HG03060 (cell line): ENCODE measurements around the gene SYNGR2.
A peak's percentile ranks its signal among the peaks of the same experiment; 100 is the strongest.
"Not testable (repeated sequence)": the region's sequence is repeated elsewhere in the genome, so short reads cannot be mapped to it uniquely, and the experiment has no call there.

Source experiments
- ATAC-seq: cut with Tn5 transposase; IDR thresholded peaks from one replicate; pipeline ENCODE4 v1.9.1; 2021; ENCODE audit warnings: low read depth, moderate number of reproducible peaks; ENCODE audit not compliant: unreplicated experiment

The SYNGR2 gene

DNA sequence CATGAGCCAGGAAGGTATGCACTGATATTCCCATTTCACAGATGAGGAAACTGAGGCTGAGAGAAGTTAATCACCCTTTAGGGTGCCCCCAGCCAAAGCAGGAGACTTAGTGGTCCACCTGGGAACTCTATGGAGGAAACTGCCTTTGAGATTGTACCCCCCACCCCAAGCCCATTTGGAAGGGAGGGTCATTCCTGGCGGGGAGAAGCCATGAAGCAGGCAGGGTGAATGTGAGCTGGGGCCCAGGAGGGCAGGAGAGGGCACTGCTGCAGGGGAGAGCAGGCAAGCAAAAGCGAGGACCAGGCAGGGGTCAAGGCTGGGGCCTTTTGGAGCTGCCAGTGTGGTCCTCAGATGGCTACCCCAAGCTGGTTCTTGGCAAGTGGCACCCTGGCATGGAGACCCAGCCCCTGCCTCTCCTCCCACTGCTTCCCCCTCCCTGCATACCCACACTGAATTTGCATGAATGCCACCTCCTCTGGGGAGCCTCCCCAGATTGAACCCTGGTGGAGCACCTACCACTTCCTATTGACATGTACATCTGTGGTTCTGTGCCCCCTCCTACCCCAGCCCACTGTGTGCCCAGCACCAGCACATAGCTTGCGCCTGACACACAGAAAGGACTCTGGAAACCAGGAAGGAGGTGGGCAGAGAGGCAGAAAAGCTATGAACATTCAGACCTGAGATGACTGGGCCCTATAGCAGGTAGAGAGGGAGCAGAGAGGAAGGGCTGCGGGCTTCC is 38.9 kb upstream of the SYNGR2 start:
- ATAC-seq: no peak

DNA sequence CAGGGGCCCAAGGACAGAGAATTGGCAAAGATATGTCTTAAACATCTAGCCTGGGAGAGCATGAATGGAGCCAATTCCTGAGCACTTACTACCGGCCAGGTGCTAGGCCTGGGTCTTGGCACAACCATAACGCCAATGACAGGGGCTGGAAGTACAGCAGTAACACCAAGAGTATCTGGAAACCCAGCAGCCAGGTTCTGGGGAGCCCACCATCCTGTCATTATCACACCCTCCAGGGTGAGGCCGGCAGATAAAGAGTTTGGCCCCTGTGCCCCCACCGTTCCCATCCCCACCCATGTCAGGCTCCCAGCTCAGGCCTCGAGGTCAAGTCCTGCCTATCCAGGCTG is 38.3 kb upstream of the SYNGR2 start:
- ATAC-seq: no peak

DNA sequence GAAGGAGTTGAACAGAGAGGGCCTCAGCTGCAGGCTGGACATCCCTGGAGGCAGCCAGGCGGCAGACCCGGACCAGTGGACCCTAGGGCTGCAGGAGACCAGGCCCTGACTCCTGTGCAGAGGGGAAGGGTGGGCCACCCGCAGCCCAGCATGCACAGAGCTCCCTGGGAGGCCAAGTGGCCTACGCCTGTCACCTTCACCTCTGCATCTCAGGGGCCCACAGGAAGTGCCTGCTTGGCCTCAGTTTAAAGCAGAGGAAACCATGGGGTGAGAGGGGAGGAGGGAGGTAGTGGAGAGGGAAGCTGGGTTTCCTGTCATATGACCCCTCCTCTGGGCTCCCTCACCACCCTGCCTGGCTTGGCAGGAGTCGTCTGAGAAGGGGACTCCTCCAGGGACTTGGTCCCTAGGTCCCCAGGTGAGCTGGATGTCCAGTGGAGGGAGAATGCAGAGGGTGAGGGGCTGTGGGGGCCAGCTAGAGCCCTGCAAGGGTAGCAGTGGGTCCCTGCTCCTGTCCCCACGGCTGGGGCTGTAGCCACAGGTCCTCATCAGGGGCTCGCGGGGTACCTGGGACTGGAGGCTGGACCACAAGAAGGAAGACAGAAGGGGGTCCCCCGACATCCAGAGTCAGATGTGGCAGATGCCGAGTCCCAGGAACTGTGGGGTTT is 37.8 kb upstream of the SYNGR2 start, which contains the start of gene TMC8:
Gene TMC8 (plus strand): TSS at position 335 of the 665 bp plus-strand sequence. CDS start 818 bp downstream, outside the sequence.
- no peak for ATAC-seq

DNA sequence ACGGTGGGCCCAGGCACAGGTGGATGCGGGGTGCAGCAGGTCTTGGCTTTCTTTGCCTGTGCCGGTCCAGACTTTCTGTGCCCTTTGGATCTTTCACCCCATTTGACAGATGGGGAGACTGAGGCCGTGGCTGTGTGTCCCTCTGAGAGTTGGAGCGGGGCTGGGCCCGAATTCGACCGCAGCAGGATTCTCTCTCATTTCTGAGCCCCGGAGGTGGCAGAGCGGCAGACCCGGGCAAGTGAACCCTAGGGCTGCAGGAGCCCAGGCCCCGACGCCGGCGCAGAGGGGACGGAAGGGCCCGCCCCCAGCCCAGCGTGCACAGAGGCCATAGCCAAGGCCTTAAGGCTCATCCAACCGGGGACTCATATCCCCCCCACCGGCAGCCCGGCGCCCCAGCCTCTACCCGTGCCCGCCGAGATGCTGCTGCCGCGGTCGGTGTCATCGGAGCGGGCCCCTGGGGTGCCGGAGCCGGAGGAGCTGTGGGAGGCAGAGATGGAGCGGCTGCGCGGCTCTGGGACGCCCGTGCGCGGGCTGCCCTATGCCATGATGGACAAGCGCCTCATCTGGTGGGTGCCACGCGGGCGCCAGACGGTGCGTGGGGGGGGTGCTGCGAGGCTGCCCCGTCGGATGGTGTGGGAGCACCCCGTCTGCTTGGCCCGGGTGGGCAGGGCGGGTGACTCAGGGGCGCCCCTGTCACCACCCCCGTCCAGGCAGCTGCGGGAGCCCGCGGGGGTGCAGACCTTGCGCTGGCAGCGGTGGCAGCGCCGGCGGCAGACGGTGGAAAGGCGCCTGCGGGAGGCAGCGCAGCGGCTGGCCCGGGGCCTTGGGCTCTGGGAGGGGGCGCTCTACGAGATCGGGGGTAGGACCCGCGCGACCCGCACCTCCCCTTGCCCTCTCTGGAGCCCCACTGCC is 37.0 kb upstream of the SYNGR2 start:
- ATAC-seq: no peak

DNA sequence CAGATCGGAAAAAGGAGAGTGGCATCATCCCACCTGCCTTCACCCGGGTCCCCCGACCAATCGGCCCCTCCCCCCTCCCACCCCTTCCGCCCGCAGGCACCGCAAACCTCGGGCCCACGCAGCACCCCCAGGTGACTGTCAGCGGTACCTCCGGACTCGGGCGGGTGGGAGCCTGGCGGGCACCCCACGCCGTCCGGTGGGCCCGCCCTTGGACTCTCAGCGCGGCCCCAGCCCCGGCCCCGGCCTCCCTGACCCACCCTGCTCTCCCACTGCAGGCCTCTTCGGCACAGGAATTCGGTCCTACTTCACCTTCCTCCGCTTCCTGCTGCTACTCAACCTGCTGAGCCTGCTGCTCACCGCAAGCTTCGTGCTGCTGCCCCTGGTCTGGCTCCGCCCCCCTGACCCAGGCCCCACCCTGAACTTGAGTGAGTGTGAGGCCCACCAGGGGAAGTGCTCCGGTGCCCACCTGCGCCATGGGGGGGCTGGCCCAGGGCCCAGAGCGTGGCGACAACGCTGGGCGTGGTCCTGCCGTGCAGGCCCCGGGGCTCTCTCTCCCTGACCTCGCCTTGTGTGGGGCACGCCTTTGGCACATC is 36.2 kb upstream of the SYNGR2 start:
- no peak for ATAC-seq

DNA sequence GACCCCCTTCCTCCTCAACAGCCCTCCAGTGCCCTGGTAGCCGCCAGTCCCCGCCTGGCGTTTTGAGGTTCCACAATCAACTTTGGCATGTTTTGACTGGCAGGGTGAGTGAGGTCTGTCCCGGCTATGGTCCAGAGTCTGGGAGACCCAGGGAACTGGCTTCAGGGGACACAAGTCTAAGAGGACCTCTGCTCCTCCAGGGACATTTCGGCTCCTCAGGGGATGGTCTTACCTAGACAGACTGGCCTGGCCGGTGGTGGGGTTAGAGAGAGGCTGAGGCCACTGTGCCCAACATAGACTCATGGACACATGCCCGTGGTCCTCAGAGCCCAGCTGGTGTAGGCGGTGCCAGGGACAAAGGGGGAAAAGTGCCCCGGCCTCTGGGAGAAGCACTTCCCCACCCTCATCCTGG is 35.6 kb upstream of the SYNGR2 start:
- no peak for ATAC-seq

DNA sequence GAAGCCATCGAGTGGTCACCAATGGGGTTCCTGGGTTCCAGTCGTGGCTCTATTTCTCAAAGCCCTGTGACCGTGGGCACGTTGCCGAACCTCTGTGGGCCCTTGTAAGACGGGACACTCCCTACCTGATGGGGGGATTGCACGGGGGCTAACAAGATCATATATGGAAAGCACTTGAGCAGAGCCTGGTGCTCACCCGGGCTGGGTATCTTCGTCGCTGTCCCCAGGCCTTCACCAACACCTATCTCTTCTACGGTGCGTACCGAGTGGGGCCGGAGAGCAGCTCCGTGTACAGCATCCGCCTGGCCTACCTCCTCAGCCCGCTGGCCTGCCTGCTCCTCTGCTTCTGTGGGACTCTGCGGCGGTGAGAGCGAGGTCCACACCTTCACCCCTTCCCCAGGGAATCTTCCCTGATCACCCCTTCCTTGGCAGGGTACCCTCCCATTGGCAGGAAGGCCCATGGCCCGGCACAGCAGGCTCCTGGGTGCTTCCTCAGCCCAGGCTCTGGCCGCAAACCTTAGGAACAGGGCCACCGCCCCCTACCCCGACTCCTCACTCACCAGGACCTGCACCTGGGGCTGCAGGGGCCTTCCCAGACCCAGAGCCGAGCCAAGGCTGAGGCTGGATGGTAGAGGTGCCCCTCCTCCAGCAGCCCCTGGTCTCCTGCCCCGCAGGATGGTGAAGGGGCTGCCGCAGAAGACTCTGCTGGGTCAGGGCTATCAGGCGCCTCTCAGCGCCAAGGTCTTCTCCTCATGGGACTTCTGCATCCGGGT is 35.0 kb upstream of the SYNGR2 start:
- no peak for ATAC-seq

DNA sequence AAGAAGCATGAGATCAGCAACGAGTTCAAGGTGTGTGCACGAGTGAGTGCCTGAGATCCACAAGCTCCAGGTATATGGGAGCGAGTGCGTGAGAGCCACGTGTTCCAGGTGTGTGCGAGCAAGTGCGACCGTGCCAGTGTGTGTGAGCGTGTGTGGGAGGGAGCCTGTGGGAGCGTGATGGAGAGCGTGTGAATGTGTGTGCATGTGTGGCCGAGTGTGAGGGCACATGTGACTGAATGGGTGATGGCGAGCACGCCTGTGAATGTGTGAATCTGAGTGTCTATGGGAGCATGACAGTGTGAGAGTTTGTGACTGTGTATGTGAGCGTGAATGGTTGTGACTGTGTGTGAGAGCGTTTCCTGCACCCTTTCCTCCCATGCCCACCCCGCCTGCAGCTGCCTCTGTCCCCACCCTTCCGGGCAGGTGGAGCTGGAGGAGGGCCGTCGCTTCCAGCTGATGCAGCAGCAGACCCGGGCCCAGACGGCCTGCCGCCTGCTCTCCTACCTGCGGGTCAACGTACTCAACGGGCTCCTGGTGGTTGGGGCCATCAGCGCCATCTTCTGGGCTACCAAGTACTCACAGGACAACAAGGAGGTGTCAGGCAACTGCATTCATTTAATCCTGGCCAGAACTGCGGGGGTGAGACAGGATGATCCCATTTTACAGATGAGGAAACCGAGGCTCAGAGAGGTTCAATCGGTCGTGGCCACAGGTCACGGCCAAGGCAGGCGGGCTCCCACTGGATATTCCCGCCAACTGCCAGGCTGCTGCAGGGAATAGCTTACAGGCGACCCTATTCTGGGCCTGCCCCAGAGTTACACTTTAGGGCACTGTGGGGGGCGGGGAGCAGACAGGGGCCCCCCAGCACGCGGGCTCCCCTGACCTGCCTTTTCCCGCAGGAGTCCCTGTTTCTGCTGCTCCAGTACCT is 34.1 kb upstream of the SYNGR2 start:
- no peak for ATAC-seq

DNA sequence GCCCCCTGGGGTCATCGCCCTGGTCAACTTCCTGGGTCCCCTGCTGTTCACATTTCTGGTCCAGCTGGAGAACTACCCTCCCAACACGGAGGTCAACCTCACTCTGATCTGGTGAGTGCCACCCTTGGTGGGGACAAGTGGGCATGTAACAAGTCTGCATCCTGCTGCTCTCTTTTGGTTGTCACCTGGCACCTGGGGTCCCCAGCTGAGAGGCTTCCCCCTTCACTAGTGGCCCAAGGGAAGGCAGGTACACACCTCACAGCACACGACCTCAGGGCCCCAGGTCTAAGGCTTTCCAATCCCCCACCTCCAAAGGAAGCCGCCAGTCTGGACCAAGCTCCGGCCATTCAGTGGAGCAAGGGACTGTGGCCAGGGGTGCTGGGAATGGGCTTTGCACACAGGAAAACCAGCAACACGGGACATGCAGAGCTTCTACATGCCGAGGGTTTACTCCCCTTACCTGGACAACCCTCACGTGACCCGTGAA is 33.4 kb upstream of the SYNGR2 start:
- no peak for ATAC-seq

DNA sequence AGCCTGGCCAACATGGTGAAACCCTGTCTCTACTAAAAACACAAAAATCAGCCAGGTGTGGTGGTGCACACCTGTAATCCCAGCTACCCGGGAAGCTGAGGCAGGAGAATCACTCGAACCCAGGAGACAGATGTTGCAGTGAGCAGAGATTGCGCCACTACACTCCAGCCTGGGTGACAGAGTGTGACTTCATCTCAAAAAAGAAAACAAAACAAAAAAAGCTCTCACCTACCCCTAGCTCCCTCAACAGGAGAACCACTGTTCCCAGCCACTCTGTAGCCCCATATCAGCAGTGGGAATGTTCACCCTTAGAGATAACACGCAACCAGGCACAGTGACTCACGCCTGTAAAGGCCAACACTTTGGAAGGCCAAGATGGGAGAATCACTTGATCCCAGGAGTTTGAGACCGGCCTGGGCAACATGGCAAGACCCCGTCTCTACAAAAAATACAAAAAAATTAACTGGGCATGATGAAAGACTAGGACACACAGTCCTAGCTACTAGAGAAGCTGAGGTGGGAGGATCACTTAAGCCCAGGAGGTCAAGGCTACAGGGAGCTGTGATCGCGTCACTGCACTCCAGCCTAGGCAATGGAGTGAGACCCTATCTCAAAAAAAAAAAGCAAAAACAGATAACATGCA is 32.4 kb upstream of the SYNGR2 start:
- ATAC-seq: no peak

DNA sequence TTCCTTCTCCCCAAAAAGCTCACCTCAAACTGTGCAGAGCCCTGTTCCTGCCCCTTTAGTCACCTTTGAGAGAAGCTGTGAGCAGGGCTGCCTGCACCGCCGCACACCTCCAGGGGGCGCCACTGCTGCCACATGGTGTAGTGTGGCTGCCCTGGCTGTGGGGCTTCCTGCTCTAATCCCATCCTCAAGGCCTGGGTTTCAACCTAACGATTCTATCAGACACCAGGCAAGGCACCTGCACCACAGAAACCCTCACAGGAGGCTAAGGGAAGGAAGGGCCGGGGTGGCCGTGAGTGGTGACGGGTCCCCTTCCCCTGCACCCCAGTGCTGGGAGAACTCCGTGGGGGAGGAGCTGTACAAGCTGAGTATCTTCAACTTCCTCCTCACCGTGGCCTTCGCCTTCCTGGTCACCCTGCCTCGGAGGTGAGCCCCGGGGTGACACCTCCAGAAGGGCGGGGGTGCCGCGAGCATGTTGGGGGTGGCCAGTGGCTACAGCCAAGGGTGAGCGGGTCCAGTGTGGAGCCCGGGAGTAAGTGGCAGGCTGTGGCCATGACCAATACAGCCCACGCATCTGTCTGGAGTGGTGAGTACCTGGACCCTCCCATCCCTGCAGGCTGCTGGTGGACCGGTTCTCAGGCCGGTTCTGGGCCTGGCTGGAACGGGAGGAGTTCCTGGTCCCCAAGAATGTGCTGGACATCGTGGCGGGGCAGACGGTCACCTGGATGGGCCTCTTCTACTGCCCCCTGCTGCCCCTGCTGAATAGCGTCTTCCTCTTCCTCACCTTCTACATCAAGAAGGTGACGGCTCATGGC is 30.8 kb upstream of the SYNGR2 start:
- no peak for ATAC-seq

DNA sequence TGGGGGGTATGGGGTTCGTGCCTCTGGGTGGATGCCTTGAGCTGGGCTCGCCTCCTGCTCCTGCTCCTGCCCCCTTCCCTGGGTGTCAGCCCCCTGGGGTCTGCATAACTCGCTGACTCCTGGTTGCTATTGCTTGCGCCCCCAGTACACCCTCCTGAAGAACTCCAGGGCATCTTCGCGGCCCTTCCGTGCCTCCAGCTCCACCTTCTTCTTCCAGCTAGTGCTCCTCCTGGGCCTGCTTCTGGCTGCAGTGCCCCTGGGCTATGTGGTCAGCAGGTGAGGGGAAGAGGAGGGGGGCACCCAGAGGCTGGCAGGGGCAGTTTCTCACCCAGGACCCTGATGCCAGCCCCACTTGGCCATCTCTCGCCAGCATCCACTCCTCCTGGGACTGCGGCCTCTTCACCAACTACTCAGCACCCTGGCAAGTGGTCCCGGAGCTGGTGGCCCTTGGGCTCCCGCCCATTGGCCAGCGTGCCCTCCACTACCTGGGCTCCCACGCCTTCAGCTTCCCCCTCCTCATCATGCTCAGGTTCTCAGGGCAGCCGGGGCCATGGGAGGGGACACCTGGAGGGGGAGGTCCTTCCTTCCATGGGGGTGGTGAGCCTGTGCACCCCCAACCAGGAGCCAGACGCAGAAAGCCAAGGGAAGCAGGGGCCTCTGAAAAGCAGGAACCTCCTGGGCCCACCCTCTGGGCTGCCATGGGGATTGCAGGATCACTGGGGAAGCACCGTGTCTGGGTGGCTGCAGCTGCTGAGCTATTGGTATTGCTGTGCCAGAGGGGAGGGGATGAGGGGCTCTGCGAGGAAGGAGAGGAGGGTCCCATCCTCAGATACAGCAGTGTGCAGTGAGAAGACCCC is 29.9 kb upstream of the SYNGR2 start:
- no peak for ATAC-seq

DNA sequence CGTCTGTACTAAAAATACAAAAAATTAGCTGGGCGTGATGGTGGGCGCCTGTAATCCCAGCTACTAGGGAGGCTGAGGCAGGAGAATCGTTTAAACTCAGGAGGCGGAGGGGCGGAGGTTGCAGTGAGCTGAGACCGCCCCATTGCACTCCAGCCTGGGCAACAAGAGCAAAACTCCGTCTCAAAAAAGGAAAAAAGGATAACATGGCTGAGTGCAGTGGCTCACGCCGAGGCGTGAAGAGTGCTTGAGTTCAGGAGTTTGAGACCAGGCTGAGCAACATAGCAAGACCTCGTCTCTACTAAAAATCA is 28.6 kb upstream of the SYNGR2 start:
- ATAC-seq: not testable (repeated sequence)

DNA sequence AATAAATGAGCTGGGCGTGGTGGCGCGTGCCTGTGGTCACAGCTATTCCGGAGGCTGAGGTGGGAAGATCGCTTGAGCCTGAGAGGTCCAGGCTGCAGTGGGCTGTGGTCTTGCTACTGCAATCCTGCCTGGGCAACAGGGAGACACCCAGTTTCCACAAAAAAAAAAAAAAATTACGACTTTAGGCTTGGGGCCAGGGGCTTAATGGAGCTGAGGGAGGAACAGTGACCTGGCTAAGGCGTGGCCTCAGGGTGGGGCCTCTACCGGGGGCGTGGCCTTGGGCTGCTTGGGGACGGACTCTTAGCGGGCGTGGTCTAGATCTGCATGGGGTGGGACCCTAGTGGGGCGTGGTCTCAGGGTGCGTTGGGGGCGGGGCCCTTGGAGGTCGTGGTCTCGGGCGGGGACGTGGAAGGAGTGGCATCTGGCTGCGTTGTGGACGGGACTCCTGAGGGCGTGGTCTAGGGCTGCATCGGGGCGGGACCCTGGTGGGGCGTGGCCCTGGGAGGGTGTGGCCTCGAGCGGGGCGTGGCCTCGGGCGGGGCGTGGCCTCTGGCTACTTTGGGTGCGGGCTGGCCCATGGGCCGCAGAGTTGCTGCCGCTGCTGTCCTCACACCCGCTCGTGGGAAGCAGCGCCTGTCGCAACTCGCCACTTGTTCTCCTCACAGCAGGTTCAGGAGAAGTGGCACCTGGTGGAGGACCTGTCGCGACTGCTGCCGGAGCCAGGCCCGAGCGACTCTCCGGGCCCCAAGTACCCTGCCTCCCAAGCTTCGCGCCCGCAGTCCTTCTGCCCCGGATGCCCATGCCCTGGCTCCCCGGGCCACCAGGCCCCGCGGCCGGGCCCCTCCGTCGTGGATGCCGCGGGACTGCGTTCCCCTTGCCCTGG is 28.0 kb upstream of the SYNGR2 start:
- peak; percentile 50 for ATAC-seq

DNA sequence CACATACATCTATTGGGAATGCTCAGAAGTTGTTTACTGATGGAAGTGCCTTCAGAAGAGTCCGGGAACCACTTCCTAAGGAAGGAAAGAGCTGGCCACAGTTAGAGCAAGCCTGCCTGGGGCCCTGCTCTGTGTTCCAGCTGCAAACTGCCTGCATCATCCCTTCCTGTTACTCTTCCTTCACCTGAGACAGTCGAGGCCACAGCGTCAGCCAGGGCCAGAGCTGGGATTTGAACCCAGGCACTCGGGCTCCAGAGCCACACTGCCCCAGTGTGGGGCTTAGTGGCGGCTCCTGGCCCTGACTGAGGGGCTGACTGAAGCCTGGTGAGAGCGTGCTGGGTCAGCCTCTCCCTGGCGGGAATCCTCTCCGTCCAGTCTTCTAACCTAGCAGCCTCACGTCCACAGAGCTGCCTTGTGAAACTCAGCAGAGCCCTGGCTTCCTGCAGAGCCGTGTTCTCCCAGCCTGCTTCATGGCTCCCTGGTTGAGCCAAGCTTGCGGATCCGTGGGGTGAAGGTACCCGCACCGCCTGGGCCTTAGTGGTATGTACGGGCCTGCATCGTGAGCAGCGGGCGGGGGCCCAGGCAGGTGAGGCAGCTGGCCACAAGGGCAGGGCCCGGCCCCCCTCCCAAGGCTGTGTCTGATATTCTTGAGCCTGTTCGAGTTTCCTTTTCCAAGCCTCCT is 26.8 kb upstream of the SYNGR2 start:
- ATAC-seq: no peak
